Renal cortical epithelial cell (primary cell): ENCODE results near the gene SREK1. TPM values are rescaled to one million over a fixed set of nuclear protein-coding genes. Genes with fewer than 3 reads are reported as not detected.
A peak's percentile ranks its signal among the peaks of the same experiment; 100 is the strongest.
"Not testable (repeated sequence)": the region's sequence is repeated elsewhere in the genome, so short reads cannot be mapped to it uniquely, and the experiment has no call there.

ENCODE experiments used
- DNase-seq: peaks from one replicate; pipeline ENCODE4 v3.0.0-alpha.2; 2011; ENCODE audit warnings: low read depth
- total RNA-seq: library from RNA; depleted of rRNA; stranded (reverse); fragments of >200 nt; gene quantifications from 2 replicates; pipeline ENCODE4 v1.2.3, GENCODE V29; 2014

The SREK1 gene
- total RNA-seq, 1 donor from 2014 or later = 80.5 TPM

DNA sequence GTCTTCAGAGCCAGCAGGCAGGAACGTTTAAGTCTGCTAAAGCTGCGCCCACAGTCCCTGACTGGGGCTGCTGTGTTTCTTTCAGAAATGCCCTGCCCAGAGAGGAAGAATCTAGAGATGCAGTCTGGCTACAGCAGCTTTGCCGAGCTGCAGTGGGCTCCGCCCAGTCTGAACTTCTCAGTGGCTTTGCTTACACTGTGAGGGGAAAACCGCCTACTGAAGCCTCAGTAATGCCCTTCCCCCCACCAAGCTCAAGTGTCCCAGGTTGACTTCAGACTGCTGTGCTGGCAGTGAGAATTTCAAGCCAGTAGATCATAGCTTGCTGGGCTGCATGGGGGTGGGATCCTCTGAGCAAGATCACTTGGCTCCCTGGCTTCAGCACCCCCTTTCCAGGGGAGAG is 78.4 kb downstream of the SREK1 start:
- DNase-seq = no peak

- not testable (repeated sequence) for DNase-seq
Measured at GRCh38 chr5:66222896-66223295, 78.8 kb downstream of the SREK1 start.

DNA sequence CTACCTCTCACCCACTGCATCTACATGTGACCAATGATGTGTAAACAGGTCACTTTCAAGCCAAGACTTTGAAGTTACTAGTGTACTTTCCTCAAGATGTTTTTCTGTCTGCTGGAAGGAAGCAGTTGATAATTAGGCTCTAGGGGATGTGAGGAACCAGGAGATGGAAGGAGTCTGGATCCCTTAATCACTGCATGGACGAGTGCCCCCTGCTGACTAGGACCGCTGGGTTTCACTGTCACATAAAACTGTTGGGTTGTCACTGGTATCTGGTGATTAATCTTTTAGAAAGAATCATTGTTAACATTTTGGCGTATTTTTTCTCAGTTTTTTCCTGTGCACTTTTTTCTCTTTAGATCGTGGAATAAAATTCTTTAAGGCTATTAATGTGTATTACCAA is 79.5 kb downstream of the SREK1 start:
- DNase-seq = peak; percentile 24

GRCh38 chr5:66224274-66224673 is 80.2 kb downstream of the SREK1 start:
- no peak for DNase-seq

DNA sequence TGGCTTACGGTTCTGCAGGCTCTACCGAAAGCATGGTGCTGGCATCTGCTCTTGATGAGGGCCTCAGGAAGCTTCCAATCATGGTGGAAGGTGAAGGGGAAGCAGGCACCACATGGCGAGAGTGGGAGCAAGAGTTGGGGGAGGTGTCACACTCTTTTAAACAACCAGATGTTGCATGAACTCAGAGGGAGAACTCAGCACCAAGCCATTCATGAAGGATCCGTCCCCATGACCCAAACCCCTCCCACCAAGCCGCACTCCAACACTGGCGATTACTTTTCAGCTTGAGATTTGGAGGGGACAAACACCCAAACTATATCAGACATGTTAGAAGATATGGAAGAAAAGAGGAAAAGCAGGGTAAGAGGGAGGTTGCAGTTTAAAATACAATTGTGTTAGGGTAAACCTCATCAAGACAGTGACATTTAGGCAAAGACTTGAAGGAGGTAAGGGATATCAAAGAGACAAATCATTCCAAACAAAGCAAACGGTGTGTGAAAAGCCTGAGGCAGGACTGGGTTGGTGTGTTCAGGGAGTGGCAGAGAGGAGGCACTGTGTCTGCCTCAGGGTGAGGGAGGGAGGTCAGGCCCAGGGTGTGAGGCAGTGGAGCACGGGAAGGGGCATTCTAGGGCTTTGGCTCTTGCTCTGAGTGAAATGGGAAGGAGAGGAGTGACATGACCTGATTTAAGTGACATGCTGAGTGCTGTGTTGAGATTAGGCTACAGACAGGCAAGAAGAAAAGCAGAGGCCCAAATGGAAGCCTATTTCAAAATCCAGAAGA is 80.9 kb downstream of the SREK1 start:
- DNase-seq = no peak

GRCh38 chr5:66230551-66230950 is 86.5 kb downstream of the SREK1 start:
- peak; percentile 33 for DNase-seq

GRCh38 chr5:66231508-66231907 is 87.4 kb downstream of the SREK1 start:
- no peak for DNase-seq

- DNase-seq = no peak
Measured at GRCh38 chr5:66232275-66232674, 88.2 kb downstream of the SREK1 start.

GRCh38 chr5:66232706-66233445 is 88.8 kb downstream of the SREK1 start:
- DNase-seq = no peak

Other genes with a start within 250 kb of the SREK1 start
- 104 and 108 TPM in 2 replicates for gene ERBIN, start 217.7 kb upstream of the SREK1 start, total RNA-seq